ENCODE data around the gene SULF2. TPM values are rescaled to one million over a fixed set of nuclear protein-coding genes. Genes with fewer than 3 reads are reported as not detected.

The SULF2 gene
- total and polyA plus RNA-seq, 2 of the 13 experiments (the other 11 are each of a cell fraction or from before 2014, with no cell fraction given), result 7.2 to 50.9 TPM

GRCh38 chr20:47668313-47669151, 116.7 kb downstream of the SULF2 start (continued):
- TF ChIP-seq ZNF687 (CRISPR knock-in tag; IDR thresholded peaks at IDR 0.05), result no peak
- TF ChIP-seq FOXK2 (IDR thresholded peaks at IDR 0.05), result no peak
- TF ChIP-seq GABPA (IDR thresholded peaks at IDR 0.05; ENCODE audit: low read depth, low read length), result no peak
- TF ChIP-seq GABPA (CRISPR knock-in tag; IDR thresholded peaks at IDR 0.05; ENCODE audit: low read depth), result no peak
- TF ChIP-seq ZZZ3 (CRISPR knock-in tag; IDR thresholded peaks at IDR 0.05; ENCODE audit: borderline replicate concordance), result no peak
- no peak for TF ChIP-seq BCL6 (CRISPR knock-in tag; IDR thresholded peaks at IDR 0.05)
- peak; percentile 44; the same call in 1 of the 2 replicates for TF ChIP-seq KDM5B (CRISPR knock-in tag; IDR thresholded peaks at IDR 0.05; ENCODE audit: borderline replicate concordance)
- no peak for TF ChIP-seq ZBTB4 (CRISPR knock-in tag; IDR thresholded peaks at IDR 0.05; ENCODE audit: borderline replicate concordance)
- TF ChIP-seq CBX5 (CRISPR knock-in tag; IDR thresholded peaks at IDR 0.05; ENCODE audit: borderline replicate concordance), result no peak
- no peak for TF ChIP-seq ARNT2 (CRISPR knock-in tag; IDR thresholded peaks at IDR 0.05; ENCODE audit: low read depth)
- TF ChIP-seq ZKSCAN5 (CRISPR knock-in tag; IDR thresholded peaks at IDR 0.05), result no peak
- TF ChIP-seq THAP11 (CRISPR knock-in tag; IDR thresholded peaks at IDR 0.05), result no peak
- no peak for TF ChIP-seq NONO (IDR thresholded peaks at IDR 0.05)
- TF ChIP-seq NONO (CRISPR knock-in tag; conservative IDR thresholded peaks at IDR 0.05), result 0 out of 2 replicates have a peak, but pooled peaks have one; percentile 20
- TF ChIP-seq LRRFIP1 (CRISPR knock-in tag; conservative IDR thresholded peaks at IDR 0.05), result no peak
- peak; percentile 20; the same call in 1 of the 2 replicates for TF ChIP-seq ZNF768 (CRISPR knock-in tag; IDR thresholded peaks at IDR 0.05)

All from HepG2 (cell line).